Adrenal gland (tissue), 12 donors: ENCODE results near the gene NUDCD2. TPM values are rescaled to one million over a fixed set of nuclear protein-coding genes. Genes with fewer than 3 reads are reported as not detected.

Experiments used
- DNase-seq, 7 donors: peaks; one replicate each; pipeline ENCODE4 v3.0.0-alpha.2; 2019 to 2020
- H3K27ac ChIP-seq, 5 donors: fragments of 200-600 bp; sonication (generic) in 4 of 5; 1 replicate in 3 of 5; 2 replicates in 2 of 5; pipeline versions ENCODE4 v1.5.1 to v1.8.0; 2016 to 2020; ENCODE audit warnings: mild to moderate bottlenecking in 1 of 5
- H3K27me3 ChIP-seq: fragments of 200-600 bp; 2 replicates; pipeline ENCODE4 v1.8.0; 2021
- H3K36me3 ChIP-seq, 2 donors: fragments of 200-600 bp; replicated peaks in 1 of 2; 1 replicate in 1 of 2; 2 replicates in 1 of 2; pipeline versions ENCODE4 v1.5.1 to v1.8.0; 2018 to 2022
- H3K4me1 ChIP-seq, 2 donors: fragments of 200-600 bp; replicated peaks in 1 of 2; 1 replicate in 1 of 2; 2 replicates in 1 of 2; pipeline versions ENCODE4 v1.5.1 to v1.8.0; 2018 to 2021
- H3K4me3 ChIP-seq, 4 donors: fragments of 200-600 bp; sonication (generic) in 3 of 4; one replicate each; pipeline ENCODE4 v1.5.1; 2016 to 2018
- H3K9me3 ChIP-seq, 3 donors: fragments of 200-600 bp; sonication (generic) in 1 of 3; replicated peaks in 1 of 3; 1 replicate in 2 of 3; 2 replicates in 1 of 3; pipeline versions ENCODE4 v1.5.1 to v1.8.0; 2016 to 2021
- POLR2A ChIP-seq, 2 donors: fragments of 450-650 bp; IDR thresholded peaks; one replicate each; pipeline ENCODE4 v1.6.1; 2017; ENCODE audit warnings: antibody characterized with exemption in 2 of 2, mild to moderate bottlenecking in 2 of 2, moderate library complexity in 1 of 2
- WGBS, 4 donors: extraction: QIAGEN DNeasy Blood & Tissue Kit in 2 of 4; methylation state at CpG; one replicate each; pipeline versions ENCODE4 v1.1.5 to v1.1.7; 2013 to 2017; 5-methylcytosine and 5-hydroxymethylcytosine counted together
- intact Hi-C, 2 donors: fragments of 100-400 bp; cut with DNase I; formaldehyde crosslinking; loops; one replicate each; pipeline versions ENCODE4 v1.14.1 to v1.15.0; 2022 to 2023
- polyA plus RNA-seq, 3 donors: library from polyadenylated mRNA; stranded (reverse); fragments of 200-250 nt in 2 of 3; fragments of 350-450 nt in 1 of 3; fragmentation: Illumina TruSeq in 1 of 3; extraction: RNeasy Lipid Tissue Mini Kit (QIAGEN cat#74804) in 1 of 3; gene quantifications; one replicate each; pipeline ENCODE4 v1.2.3, GENCODE V29; 2013 to 2014
- total RNA-seq, 9 donors: library from RNA; depleted of rRNA in 4 of 9; stranded (reverse); fragments of >200 nt in 4 of 9; fragments of 120-200 nt in 1 of 9; fragmentation: NEBNext Ultra II Directional in 1 of 9; extraction: Animal tissue kit (Norgen Biotek cat#: 25700) in 1 of 9; gene quantifications; one replicate each; pipeline versions ENCODE4 v1.1.0 to v1.2.4, GENCODE V29; 2013 to 2023
- TF ChIP-seq, protein P1 (sequence below), 6 experiments: fragments of 450-650 bp in 4 of 6; fragments of 200-600 bp in 2 of 6; sonication (generic) in 1 of 6; IDR thresholded peaks; 1 replicate in 5 of 6; 2 replicates in 1 of 6; pipeline versions ENCODE4 v1.5.1 to v1.8.0; 2016 to 2021; ENCODE audit warnings: antibody characterized with exemption in 6 of 6, mild to moderate bottlenecking in 2 of 6, moderate library complexity in 1 of 6
- donor health status: healthy with polysubstance abuse.
- donor health status: Bipolar disorder and iron deficiency.
- donor health status: DM: yes; HTN: yes; CAD: no.
- donor health status: DM: no; HTN: no; CAD: no.
- donor health status: DM: no; HTN: no; CAD: no.
- donor health status: DM: yes; HTN: yes; CAD: no.

NUDCD2 gene
- total and polyA plus RNA-seq, 12 donors: 3.5 to 28.1 (median 8.8) TPM

DNA sequence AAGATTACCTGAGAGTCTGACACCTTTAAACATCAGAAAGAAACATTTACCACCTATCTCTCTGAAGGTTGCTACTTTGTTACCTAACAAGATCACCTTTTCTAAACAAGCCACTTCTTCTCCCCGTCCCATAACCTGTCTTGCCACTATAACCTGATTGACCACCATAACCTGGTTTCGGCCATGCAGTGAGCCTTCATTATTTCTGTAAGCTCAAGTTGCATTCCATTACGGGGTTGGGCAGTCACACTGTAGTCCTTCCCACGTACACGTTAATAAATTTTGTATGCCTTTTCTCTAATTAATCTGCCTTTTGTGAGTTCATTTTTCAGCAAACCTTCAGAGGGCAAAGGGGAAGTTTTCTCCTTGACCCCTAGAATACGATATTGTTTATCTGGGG is 50.5 kb downstream of the NUDCD2 start:
- intact Hi-C loops: no loop called here
- Histone ChIP-seq H3K36me3 (no peaks in the 10 kb centered on the region), H3K4me3 (no peak overlapping the region), H3K27ac (no peak overlapping the region), H3K27me3 (peaks cover 2% of the 10 kb centered on the region), H3K9me3 (no peaks in the 10 kb centered on the region), H3K4me1 (no peaks in the 10 kb centered on the region)
- WGBS, 4 donors: 58 to 64% (median 61%) methylated on average over 6 of the region's 6 CpGs
- TF ChIP-seq POLR2A (IDR thresholded peaks at IDR 0.05): no peak
- TF ChIP-seq, protein P1, sequence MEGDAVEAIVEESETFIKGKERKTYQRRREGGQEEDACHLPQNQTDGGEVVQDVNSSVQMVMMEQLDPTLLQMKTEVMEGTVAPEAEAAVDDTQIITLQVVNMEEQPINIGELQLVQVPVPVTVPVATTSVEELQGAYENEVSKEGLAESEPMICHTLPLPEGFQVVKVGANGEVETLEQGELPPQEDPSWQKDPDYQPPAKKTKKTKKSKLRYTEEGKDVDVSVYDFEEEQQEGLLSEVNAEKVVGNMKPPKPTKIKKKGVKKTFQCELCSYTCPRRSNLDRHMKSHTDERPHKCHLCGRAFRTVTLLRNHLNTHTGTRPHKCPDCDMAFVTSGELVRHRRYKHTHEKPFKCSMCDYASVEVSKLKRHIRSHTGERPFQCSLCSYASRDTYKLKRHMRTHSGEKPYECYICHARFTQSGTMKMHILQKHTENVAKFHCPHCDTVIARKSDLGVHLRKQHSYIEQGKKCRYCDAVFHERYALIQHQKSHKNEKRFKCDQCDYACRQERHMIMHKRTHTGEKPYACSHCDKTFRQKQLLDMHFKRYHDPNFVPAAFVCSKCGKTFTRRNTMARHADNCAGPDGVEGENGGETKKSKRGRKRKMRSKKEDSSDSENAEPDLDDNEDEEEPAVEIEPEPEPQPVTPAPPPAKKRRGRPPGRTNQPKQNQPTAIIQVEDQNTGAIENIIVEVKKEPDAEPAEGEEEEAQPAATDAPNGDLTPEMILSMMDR (IDR thresholded peaks at IDR 0.05): no peak
- DNase-seq: no peak

DNA sequence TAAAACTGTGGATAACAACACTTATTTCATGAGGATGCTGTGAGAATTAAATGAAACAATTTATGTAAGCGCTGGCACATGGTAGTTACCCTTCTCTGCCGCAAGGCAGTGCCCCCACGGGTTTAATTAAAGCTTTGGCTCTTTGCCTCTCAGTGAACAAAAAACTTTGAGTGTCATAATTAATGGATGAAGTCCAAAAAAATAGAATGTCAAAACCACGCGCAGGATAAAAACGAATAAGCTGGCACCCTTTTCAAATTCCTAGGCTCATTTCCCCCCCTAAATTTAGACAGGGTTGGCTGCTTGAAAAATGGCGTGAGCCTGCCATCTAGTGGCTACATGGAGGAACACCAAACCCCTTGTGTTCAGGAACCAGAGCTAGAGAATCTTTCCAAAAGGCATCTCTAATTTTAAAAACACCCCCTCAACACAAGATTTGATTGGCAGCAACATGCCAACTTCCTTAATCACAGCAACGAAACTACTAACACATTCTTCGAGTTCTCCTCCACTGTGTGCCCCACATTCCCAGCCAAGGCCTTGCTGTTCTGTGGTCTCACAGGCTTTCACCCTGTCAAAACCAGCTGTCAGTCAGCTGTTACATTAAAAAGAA is 51.5 kb downstream of the NUDCD2 start:
- TF ChIP-seq POLR2A (IDR thresholded peaks at IDR 0.05): no peak
- TF ChIP-seq, protein P1 (IDR thresholded peaks at IDR 0.05): peak; percentile 70 to 91 (median 88)
- no peaks in the 10 kb centered on the region for H3K4me1 ChIP-seq
- intact Hi-C loops: no loop called here
- H3K27ac ChIP-seq: no peak overlapping the region
- no peak overlapping the region for H3K4me3 ChIP-seq
- WGBS, 4 donors: 8 to 13% (median 10%) methylated on average over 9 of the region's 9 CpGs
- H3K9me3 ChIP-seq: no peaks in the 10 kb centered on the region
- DNase-seq: peak; percentile 41 to 76 (median 55)
- no peaks in the 10 kb centered on the region for H3K36me3 ChIP-seq
- no peaks in the 10 kb centered on the region for H3K27me3 ChIP-seq

DNA sequence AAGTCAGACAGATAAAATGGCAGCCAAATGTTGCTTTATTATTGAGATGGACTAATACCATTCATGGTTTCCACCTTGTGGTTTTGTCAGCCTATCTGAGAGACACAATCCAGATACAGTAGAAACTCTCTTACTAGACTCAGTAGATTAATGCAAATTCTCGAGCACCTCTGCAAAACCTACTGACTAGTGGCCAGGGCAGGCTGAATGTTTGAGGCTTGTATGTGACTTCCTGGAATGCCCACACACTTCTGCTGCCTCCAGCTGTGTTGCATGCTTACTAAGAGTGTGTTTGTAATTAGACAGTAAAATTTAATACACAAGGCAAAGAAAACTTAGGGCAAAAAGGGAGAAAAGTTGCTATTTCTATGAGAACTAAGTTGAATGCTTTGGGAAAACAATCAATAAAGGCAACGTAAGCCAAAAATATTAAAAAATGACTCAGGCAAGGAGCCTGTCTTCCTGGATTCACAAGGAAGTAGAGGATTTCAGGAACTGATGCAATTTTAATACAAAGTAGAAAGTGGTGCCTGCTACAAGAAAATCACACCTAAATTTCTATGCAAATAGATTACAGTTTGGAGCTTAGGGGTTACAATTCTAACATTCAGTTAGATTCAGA is 52.8 kb downstream of the NUDCD2 start:
- no peak for DNase-seq
- Histone ChIP-seq H3K4me1 (no peaks in the 10 kb centered on the region), H3K36me3 (no peaks in the 10 kb centered on the region), H3K27ac (no peak overlapping the region), H3K4me3 (no peak overlapping the region), H3K9me3 (no peaks in the 10 kb centered on the region), H3K27me3 (no peaks in the 10 kb centered on the region)
- 41 to 59% (median 46%) methylated on average over 2 of the region's 2 CpGs for WGBS, 4 donors
- TF ChIP-seq, protein P1 (IDR thresholded peaks at IDR 0.05): no peak
- TF ChIP-seq POLR2A (IDR thresholded peaks at IDR 0.05): no peak
- intact Hi-C loops: no loop called here

DNA sequence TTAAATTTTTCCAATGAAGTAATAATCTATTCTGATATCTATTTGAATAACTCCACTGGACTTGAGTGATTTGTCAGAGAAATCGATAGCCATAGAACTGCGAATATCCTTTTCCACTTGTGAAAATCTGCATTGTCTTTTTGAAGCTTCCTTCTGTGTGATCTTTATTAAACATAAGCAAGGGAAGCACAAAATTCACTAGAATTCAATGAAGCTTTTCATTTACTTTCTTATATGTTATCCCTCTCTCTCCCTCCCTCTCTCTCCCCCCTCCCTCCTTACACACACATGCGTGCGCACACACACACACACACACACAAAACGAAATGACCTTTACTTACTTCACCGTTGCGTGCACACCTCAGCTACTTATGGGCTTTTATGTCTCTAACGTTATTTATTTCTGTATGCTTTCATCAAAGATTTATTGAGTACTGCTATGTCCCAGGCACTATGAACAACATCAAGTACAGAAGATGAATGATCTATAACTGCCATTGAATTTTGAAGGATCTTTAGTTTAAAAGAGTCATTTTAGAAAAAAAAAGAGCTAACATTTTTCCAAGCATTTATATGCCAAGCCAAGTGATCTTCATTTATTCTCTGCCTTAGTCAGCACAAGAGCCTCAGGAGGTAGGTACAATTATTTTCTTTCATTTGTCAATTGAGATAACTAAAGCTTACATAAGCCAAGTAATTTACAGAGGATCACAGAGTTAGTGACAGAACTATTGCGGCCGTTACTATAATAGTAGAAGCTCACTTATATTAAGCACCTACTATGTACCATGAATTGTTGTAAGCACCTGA is 55.3 kb downstream of the NUDCD2 start:
- no peaks in the 10 kb centered on the region for H3K9me3 ChIP-seq
- 61 to 70% (median 67%) methylated on average over 10 of the region's 10 CpGs for WGBS, 4 donors
- no peaks in the 10 kb centered on the region for H3K27me3 ChIP-seq
- H3K4me3 ChIP-seq: no peak overlapping the region
- no peak for DNase-seq
- intact Hi-C loops: no loop called here
- no peaks in the 10 kb centered on the region for H3K36me3 ChIP-seq
- TF ChIP-seq POLR2A (IDR thresholded peaks at IDR 0.05): no peak
- TF ChIP-seq, protein P1 (IDR thresholded peaks at IDR 0.05): no peak
- H3K27ac ChIP-seq: no peak overlapping the region
- H3K4me1 ChIP-seq: no peaks in the 10 kb centered on the region
